ENCODE data around the gene TRIM63.

Gene TRIM63

DNA sequence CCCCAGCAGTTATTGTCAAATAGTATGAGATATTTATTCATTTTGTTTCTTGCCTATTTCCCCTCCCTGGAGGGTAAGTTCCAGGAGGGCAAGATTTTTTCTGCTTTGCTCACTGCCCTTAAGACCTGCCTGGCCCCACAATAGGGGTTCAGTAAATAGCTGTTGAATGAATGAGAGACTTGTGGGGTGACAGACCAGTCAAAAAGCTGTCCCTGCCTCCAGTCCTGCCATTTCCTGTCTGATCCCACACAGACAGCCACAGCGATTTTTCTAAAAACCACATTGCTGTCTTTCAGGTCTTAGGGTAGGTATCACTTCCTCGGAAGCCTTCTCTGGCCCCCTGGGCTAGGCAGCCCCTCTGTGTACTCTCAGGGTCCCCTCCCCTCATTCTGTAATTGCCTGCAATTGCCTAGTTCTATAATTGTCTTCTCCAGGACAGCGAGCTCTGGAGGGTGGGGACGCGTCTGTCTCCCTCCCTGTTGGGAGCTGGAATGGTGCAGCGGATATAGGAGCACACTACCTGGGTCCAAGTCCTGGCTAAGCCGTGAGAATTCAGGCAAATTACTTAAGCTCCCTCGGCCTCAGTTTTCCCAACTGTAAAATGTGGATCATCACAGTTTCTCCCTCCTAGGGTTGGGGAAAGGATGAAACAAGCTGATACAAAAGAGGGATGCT, 47.7 kb downstream of the TRIM63 start:
- DNase-seq (ENCODE audit: low read depth in 3 of 3, low spot score in 1 of 3): no peak

DNA sequence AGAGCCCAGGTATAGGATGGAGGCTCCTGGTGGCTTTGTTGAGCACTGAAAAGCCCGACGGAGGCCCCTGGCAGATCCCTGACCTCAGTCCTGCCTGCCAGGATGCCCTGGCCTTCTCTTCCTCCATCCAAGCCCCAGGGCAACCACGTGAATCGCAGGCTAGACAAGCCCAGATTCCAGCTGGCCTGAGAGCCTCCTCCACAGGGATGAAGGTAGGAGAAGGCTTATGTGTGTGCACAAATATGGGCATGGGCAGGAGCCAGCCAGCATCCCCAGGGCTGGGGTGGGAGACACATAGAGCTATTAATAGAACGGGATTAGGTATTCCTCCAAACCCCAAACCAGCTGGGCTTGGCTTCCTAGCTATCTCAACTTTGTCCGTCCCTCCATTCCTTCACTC, 49.8 kb downstream of the TRIM63 start:
- no peak for DNase-seq (ENCODE audit: low read depth in 3 of 3, low spot score in 1 of 3)

DNA sequence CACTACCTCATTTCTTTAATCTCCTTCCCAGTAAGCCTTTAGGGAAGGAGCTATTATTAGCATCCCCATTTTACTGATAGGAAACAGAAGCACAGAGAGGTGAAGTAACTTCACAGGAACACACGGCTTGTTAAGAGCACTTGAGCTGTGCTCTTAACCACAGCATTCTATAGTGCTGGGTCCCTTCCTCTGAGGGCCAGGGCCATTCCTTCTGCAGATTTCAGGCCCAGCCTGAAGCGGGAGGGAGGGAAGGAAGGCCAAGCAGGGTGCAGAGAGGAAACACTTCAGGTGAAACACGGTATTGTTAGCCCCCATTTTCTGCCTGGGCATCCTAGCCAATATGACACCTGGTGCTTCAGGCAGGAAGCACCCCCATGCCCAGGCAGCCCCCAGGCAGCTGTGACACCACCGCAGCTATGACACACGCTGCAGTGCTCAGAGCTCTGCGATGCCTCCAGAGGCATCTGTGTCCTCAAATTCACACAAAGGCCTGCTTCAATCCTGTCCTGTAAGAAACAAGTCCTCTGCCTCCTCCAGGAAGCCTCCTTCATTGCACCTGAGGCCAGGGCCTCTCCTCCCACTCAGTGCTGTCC, 50.4 kb downstream of the TRIM63 start:
- no peak for DNase-seq (ENCODE audit: low read depth in 3 of 3, low spot score in 1 of 3)

DNA sequence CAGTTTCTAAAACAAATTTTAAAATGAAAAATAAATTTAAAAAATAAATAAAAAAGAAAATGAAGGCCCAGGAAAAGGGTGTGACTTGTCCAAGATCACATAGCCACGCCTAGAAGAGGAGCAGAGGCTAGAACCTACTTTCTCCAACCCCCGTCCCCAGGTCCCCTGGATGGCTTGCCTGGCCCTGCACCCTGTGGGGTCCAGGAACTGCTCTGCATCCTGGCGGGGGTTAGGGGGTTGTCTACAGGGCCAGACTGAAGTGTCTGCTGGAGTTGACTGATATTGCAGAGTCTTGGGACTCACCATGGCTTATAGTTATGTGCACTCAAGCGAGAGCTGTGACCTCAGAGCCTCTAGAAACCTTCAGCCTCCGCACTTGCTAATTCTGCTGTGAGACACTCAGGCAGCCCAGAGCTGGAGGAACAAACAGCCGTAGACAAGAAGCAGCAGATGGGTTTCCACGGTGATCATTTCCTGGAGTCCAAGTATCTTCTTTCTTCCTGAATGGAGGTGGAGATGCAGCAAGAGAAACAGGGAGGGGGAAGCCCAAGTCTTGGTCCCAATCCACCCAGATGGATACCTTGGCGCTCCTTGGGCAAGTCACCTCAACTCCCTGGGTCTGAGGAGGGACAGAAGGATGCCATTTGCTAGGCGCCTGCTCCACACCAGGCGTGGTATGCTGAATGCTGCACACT, 51.0 kb downstream of the TRIM63 start:
- no peak for DNase-seq (ENCODE audit: low read depth in 3 of 3, low spot score in 1 of 3)

DNA sequence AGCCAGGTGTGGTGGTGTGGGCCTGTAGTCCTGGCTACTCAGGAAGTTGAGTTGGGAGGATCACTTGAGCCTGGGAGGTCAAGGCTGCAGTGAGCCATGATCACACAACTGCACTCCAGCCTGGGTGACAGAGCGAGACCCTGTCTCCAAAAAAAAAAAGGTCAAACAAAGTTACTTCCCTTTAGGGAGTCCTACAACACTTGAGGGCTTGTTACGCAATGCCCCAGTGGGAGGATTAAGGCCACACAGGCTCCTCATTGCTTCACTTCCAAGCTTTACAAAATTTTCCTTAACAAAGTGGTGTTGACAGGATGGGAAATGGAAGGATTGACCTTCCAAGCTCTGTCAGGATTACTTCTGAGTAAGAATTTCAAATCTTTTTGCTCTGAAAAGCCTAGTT, 52.1 kb downstream of the TRIM63 start:
- DNase-seq (ENCODE audit: low read depth in 3 of 3, low spot score in 1 of 3): no peak

DNA sequence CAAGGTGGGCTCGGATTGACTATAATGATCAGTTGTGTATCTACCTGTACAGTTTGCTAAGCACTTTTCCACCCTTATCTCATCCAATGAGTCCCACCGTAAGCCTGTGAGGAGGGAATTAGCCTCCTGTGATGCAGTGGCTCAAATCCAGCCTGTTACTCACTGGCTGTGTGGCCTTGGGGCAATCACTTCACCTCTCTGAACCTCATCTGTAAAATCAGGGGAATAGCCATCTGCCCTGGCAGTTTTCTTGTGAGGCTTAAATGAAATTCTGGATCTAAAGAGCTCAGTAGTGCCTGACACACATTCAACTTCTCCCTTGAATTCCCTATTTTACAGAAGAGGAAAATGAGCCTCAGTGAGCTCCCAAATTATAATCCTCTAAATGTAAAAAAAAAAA, 53.3 kb downstream of the TRIM63 start:
- no peak for DNase-seq (ENCODE audit: low read depth in 3 of 3, low spot score in 1 of 3)

DNA sequence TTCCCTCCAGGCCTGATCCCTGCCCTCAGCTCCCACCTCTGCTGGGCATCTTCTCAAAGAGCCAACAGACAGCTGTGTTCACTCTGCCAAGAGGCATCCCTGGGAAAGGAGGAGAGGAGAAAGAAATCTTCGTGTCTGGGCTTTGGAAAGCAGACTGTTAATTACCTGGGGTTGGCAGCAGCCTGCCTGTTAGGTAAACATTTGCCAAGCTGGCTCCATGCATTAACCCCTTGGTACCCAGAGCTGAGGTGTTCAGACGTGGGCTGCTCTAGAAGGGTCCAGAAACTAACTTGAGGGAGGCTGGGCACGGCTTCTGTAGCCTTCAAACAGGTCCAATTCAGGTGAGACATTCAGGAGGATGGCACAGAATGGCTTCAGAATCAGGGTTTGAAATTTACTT, 54.6 kb downstream of the TRIM63 start:
- DNase-seq (ENCODE audit: low read depth in 3 of 3, low spot score in 1 of 3): no peak

DNA sequence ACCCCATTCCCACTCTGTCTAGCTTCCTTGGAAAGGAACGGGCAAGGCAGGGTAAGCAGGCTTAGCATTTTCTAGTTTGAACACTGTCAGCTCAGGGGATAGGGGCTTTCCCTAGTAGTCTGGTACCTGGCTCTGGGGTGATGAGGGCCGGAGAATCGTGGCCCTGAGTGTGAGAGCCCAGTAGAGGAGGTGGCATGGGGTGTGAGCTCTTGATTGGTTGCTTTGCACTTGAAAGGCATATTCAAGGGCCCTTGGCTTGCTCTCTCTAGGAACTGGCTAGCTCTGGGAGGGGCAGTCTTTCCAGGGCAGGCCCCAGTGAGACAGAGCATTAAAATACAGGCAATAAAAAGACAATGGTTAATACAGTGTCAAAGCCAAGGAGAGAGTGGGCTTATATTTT, 56.6 kb downstream of the TRIM63 start:
- no peak for DNase-seq (ENCODE audit: low read depth in 3 of 3, low spot score in 1 of 3)

DNA sequence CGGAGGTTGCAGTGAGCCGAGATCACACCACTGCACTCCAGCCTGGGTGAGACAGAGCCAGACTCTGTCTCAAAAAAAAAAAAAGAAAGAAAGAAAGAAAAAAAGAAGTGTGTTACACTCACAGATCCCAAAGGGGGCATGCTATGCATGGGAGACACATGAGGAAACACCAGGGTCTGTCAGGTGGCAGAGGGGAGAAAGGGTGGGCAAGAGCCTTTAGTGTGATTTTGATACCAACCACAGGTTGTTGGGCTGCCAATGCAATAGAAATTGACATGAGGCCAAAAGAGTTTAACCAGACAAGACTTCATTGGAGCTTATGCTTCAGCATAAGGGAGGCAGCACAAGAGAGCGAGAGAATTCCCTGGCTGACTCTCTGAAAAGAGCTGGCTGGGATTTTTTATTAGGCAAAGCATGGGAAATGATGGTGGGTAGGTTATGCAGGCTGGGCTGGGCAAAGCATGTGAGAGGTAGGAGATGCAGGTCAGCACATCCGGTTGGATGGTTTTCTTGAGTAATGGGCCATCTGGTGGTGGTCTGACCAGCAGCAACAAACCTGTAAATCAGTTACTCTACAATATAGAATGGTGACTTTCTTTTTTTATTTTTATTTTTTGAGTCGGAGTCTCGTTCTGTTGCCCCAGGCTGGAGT, 57.5 kb downstream of the TRIM63 start:
- DNase-seq (ENCODE audit: low read depth in 3 of 3, low spot score in 1 of 3): no peak

DNA sequence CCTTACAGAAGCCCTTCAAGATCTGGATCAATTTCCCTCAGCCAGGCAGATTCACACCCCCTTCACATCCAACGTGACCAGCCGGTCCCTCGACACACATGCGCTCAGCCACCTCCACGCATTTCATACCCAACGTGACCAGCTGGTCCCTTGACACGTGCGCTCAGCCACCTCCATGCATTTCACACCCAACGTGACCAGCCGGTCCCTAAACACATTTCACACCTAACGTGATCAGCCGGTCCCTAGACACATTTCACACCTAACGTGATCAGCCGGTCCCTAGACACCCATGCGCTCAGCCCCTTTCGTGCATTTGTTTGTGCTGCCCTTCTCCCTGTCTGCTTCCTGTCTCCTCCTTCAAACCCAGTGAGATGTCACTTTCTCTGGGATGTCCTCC, 60.7 kb downstream of the TRIM63 start:
- DNase-seq (ENCODE audit: low read depth in 3 of 3, low spot score in 1 of 3): no peak

DNA sequence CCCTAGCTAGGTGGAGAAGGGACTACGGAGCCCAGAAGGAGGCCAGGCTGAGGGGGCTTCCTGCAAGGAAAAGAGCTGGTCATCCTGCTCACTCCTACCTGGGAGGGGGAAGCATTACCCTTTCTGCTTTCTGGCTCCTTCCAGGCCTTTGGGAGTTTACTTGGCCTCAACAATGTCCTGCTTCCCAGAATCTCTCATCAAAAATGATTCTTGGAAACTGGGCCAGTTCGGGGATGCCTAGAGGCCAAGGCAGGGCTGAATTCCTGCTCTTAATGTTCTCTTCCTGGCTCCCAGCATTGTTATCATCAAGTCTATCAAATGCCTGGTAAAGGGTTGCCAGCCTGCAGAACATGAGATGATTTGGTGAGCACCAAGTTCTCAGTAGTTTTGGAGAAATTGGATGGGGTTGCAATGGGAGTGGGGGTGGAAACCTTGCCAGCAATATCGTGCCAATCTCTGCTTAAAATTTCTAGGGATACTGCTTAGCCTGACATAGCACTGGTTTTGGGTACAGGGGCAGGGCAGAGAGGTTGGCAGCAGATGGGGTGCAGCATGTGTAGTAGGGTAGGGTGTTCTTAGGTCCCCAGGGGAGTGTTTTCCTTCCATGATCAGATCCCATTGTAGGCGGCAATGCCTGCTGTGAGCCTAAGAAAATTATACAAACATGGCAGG, 61.9 kb downstream of the TRIM63 start:
- DNase-seq (ENCODE audit: low read depth in 3 of 3, low spot score in 1 of 3): no peak

DNA sequence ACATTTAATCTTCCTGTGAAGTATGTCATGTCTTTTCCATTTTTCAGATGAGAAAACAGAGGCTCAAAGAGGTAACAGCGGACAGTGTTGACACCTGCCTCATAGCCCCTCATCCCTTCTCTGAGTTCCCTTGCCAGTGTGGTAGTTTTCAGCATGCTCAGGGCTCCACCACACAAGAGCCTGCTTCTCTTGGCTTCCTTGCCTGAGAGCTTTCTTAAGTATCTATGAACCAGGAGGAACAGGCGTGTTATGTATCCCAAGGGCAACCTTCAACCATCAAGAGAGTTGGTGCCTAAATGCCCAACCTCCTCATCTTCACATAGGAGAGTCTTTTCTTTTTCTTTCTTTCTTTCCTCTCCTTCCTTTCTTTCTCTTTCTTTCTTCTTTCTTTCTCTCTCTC, 63.7 kb downstream of the TRIM63 start:
- DNase-seq (ENCODE audit: low read depth in 3 of 3, low spot score in 1 of 3): no peak

DNA sequence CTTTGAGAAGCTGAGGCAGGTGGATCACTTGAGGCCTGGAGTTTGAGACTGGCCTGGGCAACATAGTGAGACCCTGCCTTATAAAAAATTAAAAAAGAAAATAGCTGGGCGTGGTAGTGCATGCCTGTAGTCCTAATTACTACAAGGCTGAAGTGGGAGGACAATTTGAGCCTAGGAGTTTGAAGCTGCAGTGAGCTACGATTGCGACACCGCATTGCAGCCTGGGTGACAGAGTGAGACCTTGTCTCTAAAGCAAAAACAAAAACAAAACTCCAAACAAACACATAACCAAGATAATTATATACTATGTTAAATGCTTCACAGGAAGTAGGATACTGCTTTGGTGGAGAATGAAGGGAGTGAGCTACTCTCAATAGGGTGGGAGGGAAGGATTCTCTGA, 64.2 kb downstream of the TRIM63 start:
- no peak for DNase-seq (ENCODE audit: low read depth in 3 of 3, low spot score in 1 of 3)
